ENCODE measurements around the gene GRXCR2.
"Not testable (repeated sequence)": the region's sequence is repeated elsewhere in the genome, so short reads cannot be mapped to it uniquely, and the experiment has no call there.

DNA sequence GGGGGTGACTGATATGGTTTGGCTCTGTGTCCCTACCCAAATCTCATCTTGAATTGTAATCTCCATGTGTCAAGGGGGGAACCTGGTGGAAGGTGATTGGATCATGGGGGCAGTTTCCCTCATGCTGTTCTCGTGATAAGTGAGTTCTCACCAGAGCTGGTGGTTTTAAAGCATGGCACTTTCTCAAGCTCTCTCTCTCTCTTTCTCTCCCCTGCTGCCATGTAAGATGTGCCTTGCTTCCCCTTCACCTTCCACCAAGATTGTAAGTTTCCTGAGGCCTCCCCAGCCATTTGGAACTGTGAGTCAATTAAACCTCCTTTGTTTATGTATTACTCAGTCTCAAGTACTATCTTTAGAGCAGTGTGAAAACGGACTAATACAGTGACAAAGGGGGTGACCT lies 8.4 kb downstream of the GRXCR2 start:
- TF ChIP-seq, protein P1, sequence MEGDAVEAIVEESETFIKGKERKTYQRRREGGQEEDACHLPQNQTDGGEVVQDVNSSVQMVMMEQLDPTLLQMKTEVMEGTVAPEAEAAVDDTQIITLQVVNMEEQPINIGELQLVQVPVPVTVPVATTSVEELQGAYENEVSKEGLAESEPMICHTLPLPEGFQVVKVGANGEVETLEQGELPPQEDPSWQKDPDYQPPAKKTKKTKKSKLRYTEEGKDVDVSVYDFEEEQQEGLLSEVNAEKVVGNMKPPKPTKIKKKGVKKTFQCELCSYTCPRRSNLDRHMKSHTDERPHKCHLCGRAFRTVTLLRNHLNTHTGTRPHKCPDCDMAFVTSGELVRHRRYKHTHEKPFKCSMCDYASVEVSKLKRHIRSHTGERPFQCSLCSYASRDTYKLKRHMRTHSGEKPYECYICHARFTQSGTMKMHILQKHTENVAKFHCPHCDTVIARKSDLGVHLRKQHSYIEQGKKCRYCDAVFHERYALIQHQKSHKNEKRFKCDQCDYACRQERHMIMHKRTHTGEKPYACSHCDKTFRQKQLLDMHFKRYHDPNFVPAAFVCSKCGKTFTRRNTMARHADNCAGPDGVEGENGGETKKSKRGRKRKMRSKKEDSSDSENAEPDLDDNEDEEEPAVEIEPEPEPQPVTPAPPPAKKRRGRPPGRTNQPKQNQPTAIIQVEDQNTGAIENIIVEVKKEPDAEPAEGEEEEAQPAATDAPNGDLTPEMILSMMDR (IDR thresholded peaks at IDR 0.05) = not testable (repeated sequence)
- not testable (repeated sequence) for TF ChIP-seq EZH2, EZH2phosphoT487 (IDR thresholded peaks at IDR 0.05)
